Loucy (cell line): ENCODE data around the gene CSTF3.

Experiments used
- CTCF ChIP-seq: fragments of 200-600 bp; sonication (generic); conservative IDR thresholded peaks from 2 replicates; pipeline ENCODE4 v1.5.1; 2014; ENCODE audit warnings: mild to moderate bottlenecking, antibody characterized with exemption, low read length
- EZH2phosphoT487 ChIP-seq: fragments of 200-600 bp; IDR thresholded peaks from 2 replicates; pipeline ENCODE4 v1.6.1; 2018; ENCODE audit warnings: antibody characterized with exemption, mild to moderate bottlenecking, moderate library complexity, borderline replicate concordance

- TF ChIP-seq CTCF (no peak), EZH2phosphoT487 (no peak)
Observed at GRCh38 chr11:33057284-33057683, 104.0 kb downstream of the CSTF3 start.
